HG02981 (cell line): ENCODE measurements around the gene STOM.
A peak's percentile ranks its signal among the peaks of the same experiment; 100 is the strongest.
"Not testable (repeated sequence)": the region's sequence is repeated elsewhere in the genome, so short reads cannot be mapped to it uniquely, and the experiment has no call there.

Experiments used
- ATAC-seq: cut with Tn5 transposase; IDR thresholded peaks from one replicate; pipeline ENCODE4 v1.9.1; 2021; ENCODE audit warnings: mild to moderate bottlenecking, moderate library complexity; ENCODE audit not compliant: unreplicated experiment

The STOM gene

GRCh38 chr9:121369595-121370265 lies at the start of gene STOM:
TSS of gene STOM (minus strand) at chr9:121370250. CDS start at chr9:121370187, 63 bp downstream.
- ATAC-seq = peak; percentile 58

- ATAC-seq = no peak
Observed at GRCh38 chr9:121411993-121412392, 41.9 kb upstream of the STOM start.

GRCh38 chr9:121405899-121406298 lies 35.8 kb upstream of the STOM start:
- no peak for ATAC-seq

GRCh38 chr9:121404906-121405305 lies 34.9 kb upstream of the STOM start:
- no peak for ATAC-seq

GRCh38 chr9:121399883-121400607 lies 30.0 kb upstream of the STOM start:
- ATAC-seq = no peak

GRCh38 chr9:121399126-121399882 lies 29.3 kb upstream of the STOM start:
- no peak for ATAC-seq

- no peak for ATAC-seq
Observed at GRCh38 chr9:121398374-121398773, 28.3 kb upstream of the STOM start.

GRCh38 chr9:121397277-121397676 lies 27.2 kb upstream of the STOM start:
- not testable (repeated sequence) for ATAC-seq

- no peak for ATAC-seq
Observed at GRCh38 chr9:121395558-121395957, 25.5 kb upstream of the STOM start.

GRCh38 chr9:121394292-121394691 lies 24.2 kb upstream of the STOM start:
- no peak for ATAC-seq

- no peak for ATAC-seq
Observed at GRCh38 chr9:121393318-121393717, 23.3 kb upstream of the STOM start.

- no peak for ATAC-seq
Observed at GRCh38 chr9:121390372-121390771, 20.3 kb upstream of the STOM start.

GRCh38 chr9:121388140-121388905 lies 18.3 kb upstream of the STOM start:
- no peak for ATAC-seq

- no peak for ATAC-seq
Observed at GRCh38 chr9:121386442-121387175, 16.6 kb upstream of the STOM start.

GRCh38 chr9:121383715-121384114 lies 13.7 kb upstream of the STOM start:
- ATAC-seq = no peak

GRCh38 chr9:121380846-121381245 lies 10.8 kb upstream of the STOM start:
- no peak for ATAC-seq

- no peak for ATAC-seq
Observed at GRCh38 chr9:121376214-121376830, 6.3 kb upstream of the STOM start.

- ATAC-seq = no peak
Observed at GRCh38 chr9:121373011-121373729, 3.1 kb upstream of the STOM start.
